Neuronal stem cell (in vitro differentiated cells): ENCODE data around the gene SLC39A11.
"Not testable (repeated sequence)": the region's sequence is repeated elsewhere in the genome, so short reads cannot be mapped to it uniquely, and the experiment has no call there.

Experiments
- DNase-seq: peaks from one replicate; pipeline ENCODE4 v3.0.0-alpha.2; 2013; ENCODE audit warnings: low spot score
- H2AFZ ChIP-seq: one replicate; pipeline ENCODE4 v1.6.1; 2013; ENCODE audit warnings: mild to moderate bottlenecking, low read length, inconsistent platforms
- H2AK5ac ChIP-seq: 2 replicates; pipeline ENCODE4 v1.6.1; 2013; ENCODE audit warnings: low read depth, mild to moderate bottlenecking, inconsistent platforms, low read length, moderate library complexity, mixed read lengths
- H2BK120ac ChIP-seq: 2 replicates; pipeline ENCODE4 v1.6.1; 2013; ENCODE audit warnings: low read depth, mild to moderate bottlenecking, inconsistent platforms, low read length, moderate library complexity, mixed read lengths
- H2BK12ac ChIP-seq: one replicate; pipeline ENCODE4 v1.6.1; 2013; ENCODE audit warnings: low read length, inconsistent platforms
- H2BK15ac ChIP-seq: 2 replicates; pipeline ENCODE4 v1.6.1; 2013; ENCODE audit warnings: mild to moderate bottlenecking, low read length, inconsistent platforms, mixed read lengths
- H2BK5ac ChIP-seq: one replicate; pipeline ENCODE4 v1.6.1; 2013; ENCODE audit warnings: inconsistent platforms, mild to moderate bottlenecking, low read length, moderate library complexity
- H3K14ac ChIP-seq: one replicate; pipeline ENCODE4 v1.6.1; 2013; ENCODE audit warnings: low read length, inconsistent platforms
- H3K18ac ChIP-seq: 2 replicates; pipeline ENCODE4 v1.6.1; 2013; ENCODE audit warnings: low read length, inconsistent platforms
- H3K23ac ChIP-seq: 2 replicates; pipeline ENCODE4 v1.6.1; 2013; ENCODE audit warnings: low read depth, mild to moderate bottlenecking, mixed read lengths, low read length, inconsistent platforms; ENCODE audit not compliant: poor library complexity
- H3K27ac ChIP-seq: replicated peaks from 3 replicates; pipeline ENCODE4 v1.5.1; 2013; ENCODE audit warnings: low read length, inconsistent platforms
- H3K27me3 ChIP-seq, 3 experiments: 2 replicates each; pipeline ENCODE4 v1.6.1; 2013; ENCODE audit warnings: low read length in 3 of 3, mild to moderate bottlenecking in 2 of 3, inconsistent platforms in 1 of 3, low read depth in 1 of 3, mixed read lengths in 1 of 3, moderate library complexity in 1 of 3; ENCODE audit not compliant: control insufficient read depth in 3 of 3, insufficient read depth in 3 of 3
- H3K36me3 ChIP-seq, 2 donors: replicated peaks in 1 of 2; 2 replicates each; pipeline ENCODE4 v1.6.1; 2013; ENCODE audit warnings: low read length in 2 of 2; ENCODE audit not compliant: control insufficient read depth in 2 of 2, insufficient read depth in 2 of 2
- H3K4ac ChIP-seq: 2 replicates; pipeline ENCODE4 v1.6.1; 2013; ENCODE audit warnings: inconsistent platforms, mild to moderate bottlenecking, low read length, moderate library complexity
- H3K4me1 ChIP-seq, 2 donors: 1 replicate in 1 of 2; 2 replicates in 1 of 2; pipeline ENCODE4 v1.6.1; 2013; ENCODE audit warnings: low read length in 2 of 2, low read depth in 1 of 2; ENCODE audit not compliant: control insufficient read depth in 2 of 2, insufficient read depth in 1 of 2
- H3K4me2 ChIP-seq: one replicate; pipeline ENCODE4 v1.6.1; 2013; ENCODE audit warnings: mild to moderate bottlenecking, low read length, inconsistent platforms; ENCODE audit not compliant: insufficient read depth, poor library complexity, severe bottlenecking
- H3K4me3 ChIP-seq, 2 donors: 2 replicates each; pipeline ENCODE4 v1.5.1; 2013; ENCODE audit warnings: low read length in 2 of 2, mild to moderate bottlenecking in 2 of 2, inconsistent platforms in 1 of 2, moderate library complexity in 1 of 2
- H3K79me1 ChIP-seq: one replicate; pipeline ENCODE4 v1.6.1; 2013; ENCODE audit warnings: low read depth, mild to moderate bottlenecking, inconsistent platforms, low read length, moderate library complexity
- H3K9ac ChIP-seq: one replicate; pipeline ENCODE4 v1.6.1; 2013; ENCODE audit warnings: mild to moderate bottlenecking, low read depth, low read length, inconsistent platforms; ENCODE audit not compliant: poor library complexity
- H3K9me3 ChIP-seq, 2 donors: replicated peaks in 1 of 2; 2 replicates each; pipeline versions ENCODE3 to v1.6.1; 2013; ENCODE audit warnings: low read length in 2 of 2, mild to moderate bottlenecking in 2 of 2, inconsistent platforms in 1 of 2, low read depth in 1 of 2, mixed read lengths in 1 of 2, moderate library complexity in 1 of 2; ENCODE audit not compliant: control insufficient read depth in 2 of 2, insufficient read depth in 1 of 2
- H4K8ac ChIP-seq: one replicate; pipeline ENCODE4 v1.6.1; 2013; ENCODE audit warnings: low read depth, mild to moderate bottlenecking, inconsistent platforms, low read length, moderate library complexity
- H4K91ac ChIP-seq: one replicate; pipeline ENCODE4 v1.6.1; 2013; ENCODE audit warnings: low read length, low read depth, mild to moderate bottlenecking, inconsistent platforms; ENCODE audit not compliant: poor library complexity
- WGBS, 2 donors: extraction: QIAGEN DNeasy Blood & Tissue Kit; methylation state at CpG; one replicate each; pipeline ENCODE4 v1.1.7; 2013; ENCODE audit warnings: missing lambda C conversion rate in 2 of 2, mixed read lengths in 1 of 2; ENCODE audit not compliant: insufficient read length in 2 of 2, insufficient replicate concordance in 1 of 2; ENCODE audit errors: extremely low coverage in 2 of 2; 5-methylcytosine and 5-hydroxymethylcytosine counted together

Gene SLC39A11

DNA sequence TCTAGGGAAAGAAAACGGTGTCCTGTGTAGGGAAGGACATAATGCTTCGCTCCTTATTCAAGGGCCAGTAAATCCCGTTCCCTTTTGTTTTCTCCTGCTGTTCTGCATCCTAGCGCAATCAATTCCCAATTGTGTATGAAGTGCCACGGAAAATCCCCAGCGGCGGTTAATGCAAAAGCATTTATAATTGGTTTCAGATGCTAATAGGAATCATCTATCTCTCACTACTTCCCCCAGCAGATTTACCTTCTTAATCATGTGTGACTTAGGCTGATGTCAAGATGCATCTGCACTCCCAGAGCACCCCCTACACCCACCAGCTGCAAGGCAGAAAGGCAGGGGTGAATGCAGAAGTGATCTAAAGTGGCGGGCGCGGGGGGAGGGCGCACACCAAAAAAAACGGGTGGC lies 39.6 kb upstream of the SLC39A11 start:
- Histone ChIP-seq H2BK12ac (no peak overlapping the region), H3K79me1 (no peaks in the 10 kb centered on the region), H3K9me3 (no peaks in the 10 kb centered on the region), H3K4me2 (no peak overlapping the region), H3K4ac (no peak overlapping the region), H3K27ac (no peak overlapping the region), H3K4me3 (no peak overlapping the region), H3K9ac (no peak overlapping the region), H2BK15ac (no peak overlapping the region), H3K4me1 (peaks cover 0 to 2% of the 10 kb centered on the region in 2 donors), H4K8ac (no peak overlapping the region), H3K36me3 (no peaks in the 10 kb centered on the region), H4K91ac (no peak overlapping the region), H2AK5ac (no peak overlapping the region), H2BK120ac (no peak overlapping the region), H3K14ac (no peak overlapping the region), H3K23ac (no peak overlapping the region), H3K27me3 (peaks cover 0 to 3% (median 0%) of the 10 kb centered on the region in 3 experiments), H2BK5ac (no peak overlapping the region), H3K18ac (no peak overlapping the region), H2AFZ (no peak overlapping the region)
- DNase-seq, result no peak
- no CpG with 5 or more reads among the region's 12 CpGs for WGBS, 2 donors

DNA sequence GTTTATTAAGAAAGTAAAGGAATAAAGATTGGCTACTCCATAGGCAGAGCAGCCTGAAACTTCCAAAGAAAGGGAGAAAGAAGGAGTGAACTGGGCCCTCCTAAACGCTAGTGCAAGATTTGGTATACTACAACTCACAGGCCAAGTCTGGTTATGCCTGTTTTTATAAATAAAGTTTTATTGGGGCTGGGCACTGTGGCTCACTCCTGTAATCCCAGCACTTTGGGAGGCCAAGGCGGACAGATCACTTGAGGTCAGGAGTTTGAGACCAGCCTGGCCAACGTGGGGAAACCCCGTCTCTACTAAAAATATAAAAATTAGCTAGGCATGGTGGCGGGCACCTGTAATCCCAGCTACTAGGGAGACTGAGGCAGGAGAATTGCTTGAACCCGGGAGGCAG lies 39.0 kb upstream of the SLC39A11 start:
- not testable (repeated sequence) for H3K4me1 ChIP-seq, H3K23ac ChIP-seq, H4K91ac ChIP-seq, H2BK5ac ChIP-seq, H3K4me2 ChIP-seq, H3K27me3 ChIP-seq, H3K4me3 ChIP-seq, H3K14ac ChIP-seq, H3K27ac ChIP-seq, H2BK120ac ChIP-seq, H4K8ac ChIP-seq, H3K9me3 ChIP-seq, H3K9ac ChIP-seq, H2AFZ ChIP-seq, DNase-seq, H2BK12ac ChIP-seq, H3K4ac ChIP-seq, H2AK5ac ChIP-seq, H3K18ac ChIP-seq, H3K36me3 ChIP-seq, H2BK15ac ChIP-seq, H3K79me1 ChIP-seq
- no CpG with 5 or more reads among the region's 6 CpGs for WGBS, 2 donors

DNA sequence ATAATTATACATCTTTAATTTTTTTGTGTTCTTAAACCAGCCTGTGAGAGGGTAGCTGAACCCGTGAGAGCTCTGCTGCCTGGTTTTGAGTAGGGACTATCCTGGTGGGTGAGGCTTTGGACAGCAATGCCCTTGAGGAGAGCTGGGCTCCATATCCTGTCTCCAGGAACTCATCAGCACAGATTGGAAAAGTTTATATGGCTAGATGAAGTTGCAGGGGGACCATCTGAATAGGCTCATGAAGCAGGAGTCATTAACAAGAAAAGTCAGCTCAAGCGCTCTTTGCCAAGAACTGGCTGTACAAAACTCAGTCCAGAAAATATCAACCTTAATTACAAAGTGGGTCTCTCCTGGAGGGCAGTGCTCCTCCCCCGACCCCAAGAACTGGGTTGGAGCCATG lies 38.5 kb upstream of the SLC39A11 start:
- H2BK15ac ChIP-seq, result no peak overlapping the region
- H4K91ac ChIP-seq, result no peak overlapping the region
- H3K27me3 ChIP-seq, result peaks cover 0 to 3% (median 0%) of the 10 kb centered on the region in 3 experiments
- no peaks in the 10 kb centered on the region for H3K36me3 ChIP-seq
- no peaks in the 10 kb centered on the region for H3K79me1 ChIP-seq
- H2AK5ac ChIP-seq, result no peak overlapping the region
- H3K9ac ChIP-seq, result no peak overlapping the region
- no peak for DNase-seq
- no peak overlapping the region for H4K8ac ChIP-seq
- H3K27ac ChIP-seq, result no peak overlapping the region
- no peak overlapping the region for H2AFZ ChIP-seq
- H2BK5ac ChIP-seq, result no peak overlapping the region
- H3K9me3 ChIP-seq, result no peaks in the 10 kb centered on the region
- no CpG with 5 or more reads among the region's 3 CpGs for WGBS, 2 donors
- peaks cover 0 to 2% of the 10 kb centered on the region in 2 donors for H3K4me1 ChIP-seq
- H2BK120ac ChIP-seq, result no peak overlapping the region
- no peak overlapping the region for H3K4me3 ChIP-seq
- H2BK12ac ChIP-seq, result no peak overlapping the region
- H3K14ac ChIP-seq, result no peak overlapping the region
- H3K4me2 ChIP-seq, result no peak overlapping the region
- H3K23ac ChIP-seq, result no peak overlapping the region
- no peak overlapping the region for H3K18ac ChIP-seq
- H3K4ac ChIP-seq, result no peak overlapping the region

DNA sequence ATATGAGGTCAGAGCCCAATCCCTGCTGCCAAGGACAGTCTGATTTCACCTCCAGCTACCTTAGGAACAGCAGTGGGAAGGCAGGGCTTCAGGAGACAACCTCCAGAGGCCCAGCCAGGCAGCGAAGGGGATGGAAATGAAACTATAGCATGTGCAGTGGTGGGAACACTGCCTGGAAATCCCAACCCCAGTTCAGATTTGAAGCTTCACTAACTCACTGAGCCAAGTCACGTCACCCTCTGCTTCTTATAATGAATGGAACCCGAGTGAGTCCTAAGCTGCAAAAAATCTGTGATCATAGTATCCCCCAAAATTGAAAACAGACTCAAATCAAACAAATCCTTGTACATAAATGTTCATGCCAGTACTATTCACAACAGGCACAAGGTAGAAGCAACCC lies 36.0 kb upstream of the SLC39A11 start:
- Histone ChIP-seq H3K9me3 (no peaks in the 10 kb centered on the region), H2BK15ac (no peak overlapping the region), H2BK12ac (no peak overlapping the region), H2AFZ (no peak overlapping the region), H4K8ac (no peak overlapping the region), H3K36me3 (no peaks in the 10 kb centered on the region), H3K4me1 (peaks cover 0 to 2% of the 10 kb centered on the region in 2 donors), H3K9ac (no peak overlapping the region), H2BK120ac (no peak overlapping the region), H3K14ac (no peak overlapping the region), H3K4me2 (no peak overlapping the region), H3K23ac (no peak overlapping the region), H3K27me3 (peaks cover 0 to 2% (median 0%) of the 10 kb centered on the region in 3 experiments), H2BK5ac (no peak overlapping the region), H3K4ac (no peak overlapping the region), H2AK5ac (no peak overlapping the region), H3K4me3 (no peak overlapping the region), H3K79me1 (no peaks in the 10 kb centered on the region), H3K27ac (no peak overlapping the region), H4K91ac (no peak overlapping the region), H3K18ac (no peak overlapping the region)
- no peak for DNase-seq
- no CpG with 5 or more reads among the region's 3 CpGs for WGBS, 2 donors
